ENCODE data around the gene MINK1.
"Not testable (repeated sequence)": the region's sequence is repeated elsewhere in the genome, so short reads cannot be mapped to it uniquely, and the experiment has no call there.

Gene MINK1

GRCh38 chr17:4851084-4851483 lies 17.9 kb downstream of the MINK1 start:
- Histone ChIP-seq H3K36me3 (ENCODE audit: insufficient read depth, low read length) (no peaks in the 10 kb centered on the region), H3K4me3 (ENCODE audit: low read length) (no peak overlapping the region), H3K9ac (ENCODE audit: low read depth, low read length) (no peak overlapping the region), H3K9me3 (ENCODE audit: insufficient read depth, low read depth, low read length) (no peaks in the 10 kb centered on the region), H3K4me1 (ENCODE audit: insufficient read depth, low read length) (peaks cover 45% of the 10 kb centered on the region), H3K27me3 (ENCODE audit: insufficient read depth, low read length) (no peaks in the 10 kb centered on the region), H3K27ac (ENCODE audit: low read depth, low read length) (peak overlapping the region; percentile 39; the same call in 1 of the 2 replicates)
- WGBS = 94% methylated on average over 3 of the region's 3 CpGs

GRCh38 chr17:4852567-4853207 lies 19.5 kb downstream of the MINK1 start:
- H3K9me3 ChIP-seq (ENCODE audit: insufficient read depth, low read depth, low read length) = no peaks in the 10 kb centered on the region
- peaks cover 55% of the 10 kb centered on the region for H3K4me1 ChIP-seq (ENCODE audit: insufficient read depth, low read length)
- H3K4me3 ChIP-seq (ENCODE audit: low read length) = no peak overlapping the region
- H3K27ac ChIP-seq (ENCODE audit: low read depth, low read length) = no peak overlapping the region
- no peaks in the 10 kb centered on the region for H3K36me3 ChIP-seq (ENCODE audit: insufficient read depth, low read length)
- H3K27me3 ChIP-seq (ENCODE audit: insufficient read depth, low read length) = no peaks in the 10 kb centered on the region
- H3K9ac ChIP-seq (ENCODE audit: low read depth, low read length) = no peak overlapping the region

DNA sequence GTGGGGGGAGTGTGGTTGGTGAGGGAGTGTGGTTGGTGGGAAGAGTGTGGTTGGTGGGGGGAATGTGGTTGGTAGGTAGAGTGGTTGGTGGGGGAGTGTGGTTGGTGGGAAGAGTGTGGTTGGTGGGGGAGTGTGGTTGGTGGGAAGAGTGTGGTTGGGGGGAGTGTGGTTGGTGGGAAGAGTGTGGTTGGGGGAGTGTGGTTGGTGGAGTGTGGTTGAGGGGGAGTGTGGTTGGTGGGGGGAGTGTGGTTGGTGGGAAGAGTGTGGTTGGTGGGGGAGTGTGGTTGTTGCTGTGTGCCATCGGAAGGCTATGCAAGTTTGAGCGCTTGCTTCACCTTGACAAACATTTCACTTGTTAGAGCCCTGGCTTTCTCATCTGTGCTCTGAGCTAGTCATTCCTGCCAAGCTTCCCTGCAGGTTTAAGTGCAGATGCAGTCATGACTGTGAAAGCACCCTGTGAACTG lies 20.1 kb downstream of the MINK1 start:
- H3K27ac ChIP-seq (ENCODE audit: low read depth, low read length) = no peak overlapping the region
- 92% methylated on average over 2 of the region's 2 CpGs for WGBS
- H3K4me3 ChIP-seq (ENCODE audit: low read length) = no peak overlapping the region
- H3K27me3 ChIP-seq (ENCODE audit: insufficient read depth, low read length) = no peaks in the 10 kb centered on the region
- peaks cover 60% of the 10 kb centered on the region for H3K4me1 ChIP-seq (ENCODE audit: insufficient read depth, low read length)
- H3K9ac ChIP-seq (ENCODE audit: low read depth, low read length) = no peak overlapping the region
- H3K36me3 ChIP-seq (ENCODE audit: insufficient read depth, low read length) = no peaks in the 10 kb centered on the region
- H3K9me3 ChIP-seq (ENCODE audit: insufficient read depth, low read depth, low read length) = no peaks in the 10 kb centered on the region

DNA sequence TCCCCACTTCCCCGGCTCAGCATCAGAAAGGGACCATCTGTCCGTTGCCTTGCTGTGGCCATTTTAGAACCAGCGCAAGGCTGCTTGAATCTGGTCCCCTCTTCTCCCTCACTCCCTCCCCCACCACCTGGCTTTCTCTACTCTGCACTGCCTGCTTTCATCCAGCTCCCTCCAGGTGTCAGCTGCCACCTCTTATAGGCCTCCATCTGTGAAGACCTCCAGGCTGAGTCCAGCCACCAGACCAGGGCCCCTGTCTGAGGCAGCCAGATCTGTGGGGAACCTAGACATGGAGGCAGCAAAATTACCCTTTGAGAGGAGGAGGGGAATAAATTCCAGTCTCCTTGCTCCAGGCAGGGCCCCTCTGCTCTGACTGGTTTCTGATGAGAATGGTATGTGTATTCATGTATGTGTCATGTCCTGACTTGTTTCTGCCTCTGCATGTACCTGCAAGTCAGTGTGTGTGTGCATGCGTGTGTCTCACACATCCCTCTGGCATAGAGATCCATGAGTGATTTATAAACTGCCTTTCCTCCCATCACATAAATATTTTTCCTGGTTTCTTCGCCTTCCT lies 21.1 kb downstream of the MINK1 start:
- Histone ChIP-seq H3K4me1 (ENCODE audit: insufficient read depth, low read length) (peaks cover 63% of the 10 kb centered on the region), H3K4me3 (ENCODE audit: low read length) (no peak overlapping the region), H3K27me3 (ENCODE audit: insufficient read depth, low read length) (no peaks in the 10 kb centered on the region), H3K36me3 (ENCODE audit: insufficient read depth, low read length) (no peaks in the 10 kb centered on the region), H3K9ac (ENCODE audit: low read depth, low read length) (peak overlapping the region; percentile 13; the same call in 1 of the 2 replicates), H3K9me3 (ENCODE audit: insufficient read depth, low read depth, low read length) (no peaks in the 10 kb centered on the region), H3K27ac (ENCODE audit: low read depth, low read length) (peak overlapping the region; percentile 11; the same call in 1 of the 2 replicates)
- 84% methylated on average over 5 of the region's 5 CpGs for WGBS

DNA sequence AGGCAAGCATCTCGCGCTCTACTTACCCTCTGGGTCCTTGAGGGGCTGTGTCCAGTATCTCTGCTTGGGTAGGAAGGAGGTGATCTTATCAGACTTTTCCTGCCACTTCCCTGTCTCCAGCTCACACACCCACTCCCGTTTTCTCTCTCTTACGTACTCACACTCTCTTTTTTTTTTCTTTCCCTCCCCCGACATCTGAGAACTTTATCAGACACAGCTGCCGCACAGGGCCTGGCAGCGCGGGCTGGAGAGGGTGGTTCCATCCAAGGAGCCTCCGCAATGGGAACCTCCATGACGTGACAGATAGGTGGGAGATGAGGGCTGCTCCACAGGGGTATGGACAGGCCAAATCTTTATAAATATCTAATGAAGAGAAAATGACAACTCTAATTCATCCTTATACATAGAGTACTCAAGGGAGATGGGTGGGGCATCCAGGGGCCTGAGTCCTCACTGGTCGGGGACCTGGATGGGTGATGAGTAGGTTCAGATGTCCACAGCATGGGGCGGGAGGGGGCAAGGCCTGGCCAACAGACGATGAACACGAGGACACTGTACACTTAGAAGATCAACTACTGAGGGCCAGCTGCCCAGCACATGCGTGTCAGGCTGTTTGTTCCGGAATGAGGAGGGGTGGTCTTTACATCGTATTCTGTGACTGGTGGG lies 23.3 kb downstream of the MINK1 start:
- no peak overlapping the region for H3K27ac ChIP-seq (ENCODE audit: low read depth, low read length)
- WGBS = 90% methylated on average over 17 of the region's 17 CpGs
- H3K27me3 ChIP-seq (ENCODE audit: insufficient read depth, low read length) = no peaks in the 10 kb centered on the region
- H3K9me3 ChIP-seq (ENCODE audit: insufficient read depth, low read depth, low read length) = no peaks in the 10 kb centered on the region
- no peak overlapping the region for H3K4me3 ChIP-seq (ENCODE audit: low read length)
- peaks cover 60% of the 10 kb centered on the region for H3K4me1 ChIP-seq (ENCODE audit: insufficient read depth, low read length)
- peaks cover 5% of the 10 kb centered on the region; the same call in 1 of the 2 replicates for H3K36me3 ChIP-seq (ENCODE audit: insufficient read depth, low read length)
- no peak overlapping the region for H3K9ac ChIP-seq (ENCODE audit: low read depth, low read length)

DNA sequence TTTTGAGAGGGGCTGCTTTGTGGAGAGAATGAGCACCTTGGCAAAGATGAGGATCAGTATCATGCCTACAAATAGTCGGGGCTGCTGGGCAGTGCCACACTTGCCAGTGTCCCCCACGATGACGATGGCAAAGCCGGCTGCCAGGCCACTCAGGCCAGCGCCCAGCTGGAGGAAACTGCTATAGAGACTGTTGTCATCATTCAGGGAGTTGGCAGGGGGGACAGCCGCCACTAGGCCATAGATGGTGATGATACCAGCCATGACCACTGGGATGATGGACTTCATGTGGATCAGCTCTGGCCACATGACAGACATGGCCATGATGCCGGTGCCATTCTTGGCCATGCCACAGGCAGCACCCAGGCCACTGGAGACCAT lies 23.8 kb downstream of the MINK1 start:
- no peak overlapping the region for H3K27ac ChIP-seq (ENCODE audit: low read depth, low read length)
- H3K4me3 ChIP-seq (ENCODE audit: low read length) = no peak overlapping the region
- peaks cover 60% of the 10 kb centered on the region for H3K4me1 ChIP-seq (ENCODE audit: insufficient read depth, low read length)
- no peaks in the 10 kb centered on the region for H3K27me3 ChIP-seq (ENCODE audit: insufficient read depth, low read length)
- H3K36me3 ChIP-seq (ENCODE audit: insufficient read depth, low read length) = peaks cover 5% of the 10 kb centered on the region; the same call in 1 of the 2 replicates
- 94% methylated on average over 7 of the region's 7 CpGs for WGBS
- no peak overlapping the region for H3K9ac ChIP-seq (ENCODE audit: low read depth, low read length)
- no peaks in the 10 kb centered on the region for H3K9me3 ChIP-seq (ENCODE audit: insufficient read depth, low read depth, low read length)

DNA sequence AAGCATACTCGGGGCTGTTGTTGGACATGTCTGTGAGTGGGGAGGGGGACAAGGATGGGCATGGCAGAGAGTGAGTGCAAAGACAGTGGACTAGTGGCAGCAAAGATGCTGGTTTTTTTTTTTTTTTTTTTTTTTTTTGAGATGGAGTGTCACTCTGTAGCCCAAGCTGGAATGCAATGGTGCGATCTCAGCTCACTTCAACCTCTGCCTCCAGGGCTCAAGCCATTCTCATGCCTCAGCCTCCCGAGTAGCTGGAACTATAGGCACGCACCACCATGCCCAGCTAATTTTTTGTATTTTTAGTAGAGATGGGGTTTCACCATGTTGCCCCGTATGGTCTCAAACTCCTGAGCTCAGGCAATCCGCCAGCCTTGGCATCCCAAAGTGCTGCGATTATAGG lies 24.2 kb downstream of the MINK1 start:
- H3K9me3 ChIP-seq (ENCODE audit: insufficient read depth, low read depth, low read length); H3K36me3 ChIP-seq (ENCODE audit: insufficient read depth, low read length); H3K4me3 ChIP-seq (ENCODE audit: low read length); H3K27me3 ChIP-seq (ENCODE audit: insufficient read depth, low read length): not testable (repeated sequence)
- WGBS = 74% methylated on average over 7 of the region's 7 CpGs
- Histone ChIP-seq H3K27ac (ENCODE audit: low read depth, low read length) (peak overlapping the region; percentile 71; the same call in 1 of the 2 replicates), H3K4me1 (ENCODE audit: insufficient read depth, low read length) (peaks cover 60% of the 10 kb centered on the region), H3K9ac (ENCODE audit: low read depth, low read length) (peak overlapping the region; percentile 5; the same call in 1 of the 2 replicates)

GRCh38 chr17:4858068-4858881 lies 25.1 kb downstream of the MINK1 start:
- H3K27me3 ChIP-seq (ENCODE audit: insufficient read depth, low read length) = no peaks in the 10 kb centered on the region
- H3K36me3 ChIP-seq (ENCODE audit: insufficient read depth, low read length) = peaks cover 5% of the 10 kb centered on the region; the same call in 1 of the 2 replicates
- WGBS = 58% methylated on average over 7 of the region's 7 CpGs
- peaks cover 60% of the 10 kb centered on the region for H3K4me1 ChIP-seq (ENCODE audit: insufficient read depth, low read length)
- H3K9me3 ChIP-seq (ENCODE audit: insufficient read depth, low read depth, low read length) = no peaks in the 10 kb centered on the region
- H3K27ac ChIP-seq (ENCODE audit: low read depth, low read length) = peak overlapping the region; percentile 72
- H3K9ac ChIP-seq (ENCODE audit: low read depth, low read length) = peak overlapping the region; percentile 5
- H3K4me3 ChIP-seq (ENCODE audit: low read length) = no peak overlapping the region; the same call in 1 of the 2 replicates

DNA sequence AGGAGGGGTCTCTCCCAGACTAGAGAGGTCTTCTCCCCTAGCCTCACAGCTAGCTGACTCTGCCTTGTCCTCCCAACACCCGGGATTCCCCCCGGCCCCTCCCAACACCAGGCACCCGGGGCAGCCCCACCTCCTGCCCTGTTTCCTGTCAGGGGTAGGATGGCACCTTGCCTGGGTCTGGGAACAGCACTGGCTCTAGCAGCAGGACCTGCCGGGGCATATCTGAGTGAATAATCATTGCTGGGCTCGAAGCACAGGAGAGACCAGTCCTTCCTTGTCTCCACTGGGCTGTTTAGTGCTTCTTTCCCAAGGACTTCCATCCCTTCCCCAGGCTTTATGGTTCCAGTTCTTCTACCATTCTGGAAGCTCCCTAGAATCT lies 25.7 kb downstream of the MINK1 start:
- Histone ChIP-seq H3K27ac (ENCODE audit: low read depth, low read length) (peak overlapping the region; percentile 72), H3K27me3 (ENCODE audit: insufficient read depth, low read length) (no peaks in the 10 kb centered on the region), H3K4me1 (ENCODE audit: insufficient read depth, low read length) (peaks cover 54% of the 10 kb centered on the region), H3K4me3 (ENCODE audit: low read length) (no peak overlapping the region; the same call in 1 of the 2 replicates), H3K9ac (ENCODE audit: low read depth, low read length) (no peak overlapping the region; the same call in 1 of the 2 replicates), H3K36me3 (ENCODE audit: insufficient read depth, low read length) (peaks cover 5% of the 10 kb centered on the region; the same call in 1 of the 2 replicates), H3K9me3 (ENCODE audit: insufficient read depth, low read depth, low read length) (no peaks in the 10 kb centered on the region)
- 33% methylated on average over 5 of the region's 5 CpGs for WGBS

- peak overlapping the region; percentile 38; the same call in 1 of the 2 replicates for H3K27ac ChIP-seq (ENCODE audit: low read depth, low read length)
- 70% methylated on average over 32 of the region's 32 CpGs for WGBS
- H3K4me1 ChIP-seq (ENCODE audit: insufficient read depth, low read length) = peaks cover 46% of the 10 kb centered on the region
- H3K27me3 ChIP-seq (ENCODE audit: insufficient read depth, low read length) = no peaks in the 10 kb centered on the region
- peak overlapping the region; percentile 48 for H3K9ac ChIP-seq (ENCODE audit: low read depth, low read length)
- H3K9me3 ChIP-seq (ENCODE audit: insufficient read depth, low read depth, low read length) = no peaks in the 10 kb centered on the region
- peaks cover 5% of the 10 kb centered on the region; the same call in 1 of the 2 replicates for H3K36me3 ChIP-seq (ENCODE audit: insufficient read depth, low read length)
- 0 out of 2 replicates have a peak overlapping the region, but pooled peaks have one; percentile 13 for H3K4me3 ChIP-seq (ENCODE audit: low read length)
These were observed 26.9 kb downstream of the MINK1 start for GRCh38 chr17:4859816-4860625.
